Panc1 (cell line): ENCODE data around the gene ITGAV. TPM values are rescaled to one million over a fixed set of nuclear protein-coding genes. Genes with fewer than 3 reads are reported as not detected.

ENCODE experiments used
- ATAC-seq: fragments of 200-7000 bp; cut with Tn5 transposase; 2 replicates; pipeline ENCODE4 v1.9.1; 2020; ENCODE audit warnings: mild to moderate bottlenecking, moderate library complexity
- BruUV-seq: library from RNA; stranded (reverse); fragments of 400-500 nt; replicated peaks from 2 replicates; lab custom pipeline; 2021; lab: Mats Ljungman, UMichigan
- CTCF ChIA-PET: fragments of 300-600 bp; sonication (Branson Sonifier 250); formaldehyde crosslinking; loops from one replicate; lab custom pipeline; 2022; ENCODE audit warnings: antibody characterized with exemption; lab: Charles Lee
- POLR2A ChIA-PET: fragments of 300-600 bp; sonication (Branson Sonifier 250); formaldehyde crosslinking; loops from one replicate; lab custom pipeline; 2022; ENCODE audit warnings: antibody characterized with exemption; lab: Charles Lee
- DNase-seq: peaks from one replicate; pipeline ENCODE4 v3.0.0-alpha.2; 2010; ENCODE audit warnings: low read depth, low spot score
- H3K27ac ChIP-seq: 2 replicates; pipeline ENCODE4 v1.5.1; 2011; ENCODE audit warnings: mild to moderate bottlenecking, low read length, inconsistent platforms
- H3K27me3 ChIP-seq: fragments of 200-500 bp; sonication (Bioruptor generic); 2 replicates; pipeline ENCODE4 v1.6.0; 2014; ENCODE audit warnings: low read length, inconsistent platforms; ENCODE audit not compliant: control insufficient read depth, insufficient read depth
- H3K36me3 ChIP-seq: fragments of 200-500 bp; sonication (Bioruptor generic); 2 replicates; pipeline ENCODE4 v1.5.1; 2014; ENCODE audit warnings: inconsistent platforms, mild to moderate bottlenecking, low read length, moderate library complexity; ENCODE audit not compliant: control insufficient read depth, insufficient read depth
- H3K4me1 ChIP-seq: 2 replicates; pipeline ENCODE4 v1.5.1; 2011; ENCODE audit warnings: inconsistent platforms, mild to moderate bottlenecking, low read length, moderate library complexity; ENCODE audit not compliant: control insufficient read depth, insufficient read depth
- H3K4me3 ChIP-seq, 2 experiments: 2 replicates each; pipeline ENCODE4 v1.5.1; 2011 to 2012; ENCODE audit warnings: low read depth in 2 of 2, low read length in 2 of 2, mild to moderate bottlenecking in 2 of 2, inconsistent platforms in 1 of 2, moderate library complexity in 1 of 2
- H3K9me3 ChIP-seq: fragments of 200-500 bp; sonication (Bioruptor generic); 2 replicates; pipeline ENCODE4 v1.5.1; 2014; ENCODE audit warnings: low read depth, mild to moderate bottlenecking, inconsistent platforms, low read length, moderate library complexity; ENCODE audit not compliant: control insufficient read depth, insufficient read depth
- POLR2AphosphoS5 ChIP-seq: IDR thresholded peaks from 2 replicates; pipeline ENCODE4 v1.6.1; 2012; ENCODE audit warnings: mild to moderate bottlenecking, low read depth, low read length, moderate library complexity
- SIN3A ChIP-seq: IDR thresholded peaks from 2 replicates; pipeline ENCODE4 v1.6.1; 2012; ENCODE audit warnings: low read depth, mild to moderate bottlenecking, low read length, moderate library complexity, borderline replicate concordance; ENCODE audit not compliant: insufficient read depth
- TCF7L2 ChIP-seq: IDR thresholded peaks from 2 replicates; pipeline ENCODE4 v1.6.1; 2011; ENCODE audit warnings: mild to moderate bottlenecking, low read depth, low read length, inconsistent platforms
- in situ Hi-C: cut with HindIII; loops from 2 replicates; pipeline ENCODE4 v1.10.0; 2016; ENCODE audit warnings: low sequenced_read_pairs, low pct_unique_long_range_greater_than_20kb
- intact Hi-C: fragments of 100-400 bp; cut with micrococcal nuclease; formaldehyde crosslinking; loops from one replicate; pipeline ENCODE4 v1.10.0; 2022; ENCODE audit not compliant: unreplicated experiment
- total RNA-seq: library from RNA; stranded (reverse); gene quantifications from one replicate; pipeline ENCODE4 v1.2.1, GENCODE V29; 2021; ENCODE audit not compliant: unreplicated experiment
- TF ChIP-seq, protein P1 (sequence below): fragments of 450-650 bp; IDR thresholded peaks from 2 replicates; pipeline ENCODE4 v1.5.1; 2017; ENCODE audit warnings: mild to moderate bottlenecking
- TF ChIP-seq, protein P2 (sequence below), 2 experiments: IDR thresholded peaks; 2 replicates each; pipeline ENCODE4 v1.6.1; 2011 to 2012; ENCODE audit warnings: low read depth in 2 of 2, control low read depth in 1 of 2, low read length in 1 of 2, mild to moderate bottlenecking in 1 of 2, moderate library complexity in 1 of 2; ENCODE audit not compliant: insufficient read depth in 1 of 2

Gene ITGAV
- total RNA-seq, 1 experiment from 2014 or later: 218 TPM

DNA sequence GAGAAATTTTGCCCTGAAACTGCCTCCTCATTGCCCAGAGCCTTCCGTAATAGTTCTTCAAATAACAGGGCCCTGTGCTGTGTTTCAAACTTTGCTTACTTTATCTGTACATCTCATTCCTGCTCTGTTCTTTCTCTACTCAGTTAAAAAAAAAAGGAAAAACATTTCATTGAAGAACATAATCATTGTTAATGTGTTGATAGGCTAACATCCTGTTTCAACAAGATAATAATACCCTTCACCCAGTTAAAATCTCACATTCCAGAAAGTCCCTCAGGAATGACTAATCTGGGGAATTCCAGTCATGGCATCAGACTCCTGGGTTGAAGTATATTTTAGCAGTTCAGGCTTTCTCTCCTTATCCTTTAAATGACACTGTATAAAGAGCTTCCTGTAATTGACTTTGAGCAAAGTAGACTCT, 45.6 kb upstream of the ITGAV start:
- H3K4me1 ChIP-seq: peaks cover 34% of the 10 kb centered on the region
- TF ChIP-seq SIN3A (no peak), TCF7L2 (peak; percentile 54; the same call in 1 of the 2 replicates), POLR2AphosphoS5 (peak; percentile 69; the same call in 1 of the 2 replicates)
- TF ChIP-seq, protein P1, sequence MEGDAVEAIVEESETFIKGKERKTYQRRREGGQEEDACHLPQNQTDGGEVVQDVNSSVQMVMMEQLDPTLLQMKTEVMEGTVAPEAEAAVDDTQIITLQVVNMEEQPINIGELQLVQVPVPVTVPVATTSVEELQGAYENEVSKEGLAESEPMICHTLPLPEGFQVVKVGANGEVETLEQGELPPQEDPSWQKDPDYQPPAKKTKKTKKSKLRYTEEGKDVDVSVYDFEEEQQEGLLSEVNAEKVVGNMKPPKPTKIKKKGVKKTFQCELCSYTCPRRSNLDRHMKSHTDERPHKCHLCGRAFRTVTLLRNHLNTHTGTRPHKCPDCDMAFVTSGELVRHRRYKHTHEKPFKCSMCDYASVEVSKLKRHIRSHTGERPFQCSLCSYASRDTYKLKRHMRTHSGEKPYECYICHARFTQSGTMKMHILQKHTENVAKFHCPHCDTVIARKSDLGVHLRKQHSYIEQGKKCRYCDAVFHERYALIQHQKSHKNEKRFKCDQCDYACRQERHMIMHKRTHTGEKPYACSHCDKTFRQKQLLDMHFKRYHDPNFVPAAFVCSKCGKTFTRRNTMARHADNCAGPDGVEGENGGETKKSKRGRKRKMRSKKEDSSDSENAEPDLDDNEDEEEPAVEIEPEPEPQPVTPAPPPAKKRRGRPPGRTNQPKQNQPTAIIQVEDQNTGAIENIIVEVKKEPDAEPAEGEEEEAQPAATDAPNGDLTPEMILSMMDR: no peak
- no peaks in the 10 kb centered on the region for H3K9me3 ChIP-seq
- ChIA-PET POLR2A (no interaction called here), CTCF (no interaction called here)
- DNase-seq (peak; percentile 50), ATAC-seq (peak; percentile 92)
- no peaks in the 10 kb centered on the region for H3K27me3 ChIP-seq
- peak overlapping the region; percentile 93 for H3K27ac ChIP-seq
- intact Hi-C loops: no loop called here
- in situ Hi-C loops: no loop called here
- peak overlapping the region in 1 of 2 experiments; percentile 14; a peak in 1 of 4 replicates for H3K4me3 ChIP-seq
- no peaks in the 10 kb centered on the region for H3K36me3 ChIP-seq
- no TSS peak for BruUV-seq

DNA sequence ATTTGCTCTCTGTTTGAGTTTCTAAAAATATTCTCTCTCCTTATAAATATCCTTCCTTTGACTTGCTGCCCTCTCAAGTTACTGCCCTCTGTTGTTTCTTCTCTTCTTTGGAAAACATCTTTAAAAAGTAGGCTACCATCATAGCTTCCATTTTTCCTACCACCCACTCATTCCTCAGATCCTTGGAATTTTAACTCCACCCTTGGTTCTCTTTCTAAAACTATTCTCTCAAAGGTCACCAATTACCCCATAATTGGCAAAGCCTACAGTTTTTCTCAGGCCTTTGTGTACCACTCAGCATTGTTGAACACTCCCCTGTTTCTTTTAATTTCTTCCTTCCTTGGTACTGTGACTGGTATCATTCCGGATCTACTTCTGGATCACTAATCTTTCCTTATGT, 43.0 kb upstream of the ITGAV start:
- in situ Hi-C loops: no loop called here
- Histone ChIP-seq H3K36me3 (no peaks in the 10 kb centered on the region), H3K9me3 (no peaks in the 10 kb centered on the region), H3K27ac (peak overlapping the region; percentile 93), H3K4me3 (no peak overlapping the region), H3K4me1 (peaks cover 34% of the 10 kb centered on the region), H3K27me3 (no peaks in the 10 kb centered on the region)
- ATAC-seq (no peak), DNase-seq (no peak)
- TF ChIP-seq, protein P2, sequence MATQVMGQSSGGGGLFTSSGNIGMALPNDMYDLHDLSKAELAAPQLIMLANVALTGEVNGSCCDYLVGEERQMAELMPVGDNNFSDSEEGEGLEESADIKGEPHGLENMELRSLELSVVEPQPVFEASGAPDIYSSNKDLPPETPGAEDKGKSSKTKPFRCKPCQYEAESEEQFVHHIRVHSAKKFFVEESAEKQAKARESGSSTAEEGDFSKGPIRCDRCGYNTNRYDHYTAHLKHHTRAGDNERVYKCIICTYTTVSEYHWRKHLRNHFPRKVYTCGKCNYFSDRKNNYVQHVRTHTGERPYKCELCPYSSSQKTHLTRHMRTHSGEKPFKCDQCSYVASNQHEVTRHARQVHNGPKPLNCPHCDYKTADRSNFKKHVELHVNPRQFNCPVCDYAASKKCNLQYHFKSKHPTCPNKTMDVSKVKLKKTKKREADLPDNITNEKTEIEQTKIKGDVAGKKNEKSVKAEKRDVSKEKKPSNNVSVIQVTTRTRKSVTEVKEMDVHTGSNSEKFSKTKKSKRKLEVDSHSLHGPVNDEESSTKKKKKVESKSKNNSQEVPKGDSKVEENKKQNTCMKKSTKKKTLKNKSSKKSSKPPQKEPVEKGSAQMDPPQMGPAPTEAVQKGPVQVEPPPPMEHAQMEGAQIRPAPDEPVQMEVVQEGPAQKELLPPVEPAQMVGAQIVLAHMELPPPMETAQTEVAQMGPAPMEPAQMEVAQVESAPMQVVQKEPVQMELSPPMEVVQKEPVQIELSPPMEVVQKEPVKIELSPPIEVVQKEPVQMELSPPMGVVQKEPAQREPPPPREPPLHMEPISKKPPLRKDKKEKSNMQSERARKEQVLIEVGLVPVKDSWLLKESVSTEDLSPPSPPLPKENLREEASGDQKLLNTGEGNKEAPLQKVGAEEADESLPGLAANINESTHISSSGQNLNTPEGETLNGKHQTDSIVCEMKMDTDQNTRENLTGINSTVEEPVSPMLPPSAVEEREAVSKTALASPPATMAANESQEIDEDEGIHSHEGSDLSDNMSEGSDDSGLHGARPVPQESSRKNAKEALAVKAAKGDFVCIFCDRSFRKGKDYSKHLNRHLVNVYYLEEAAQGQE (IDR thresholded peaks at IDR 0.05; ENCODE audit: insufficient read depth in 1 of 2, low read depth in 2 of 2, low read length in 1 of 2): no peak
- TF ChIP-seq SIN3A: no peak
- TF ChIP-seq, protein P1: no peak
- TF ChIP-seq TCF7L2: no peak
- no peak for TF ChIP-seq POLR2AphosphoS5
- ChIA-PET POLR2A (interaction anchor here (0.6 kb wide), 1 partner anchor 61 kb away, joined by 5 read pairs; no protein-coding TSS in a partner anchor), CTCF (interaction anchor here (0.8 kb wide), 1 partner anchor 8 kb away, joined by 3 read pairs; no protein-coding TSS in a partner anchor)
- intact Hi-C loops: no loop called here
- BruUV-seq: no TSS peak
